ENCODE data around the gene CDK4.

DNA sequence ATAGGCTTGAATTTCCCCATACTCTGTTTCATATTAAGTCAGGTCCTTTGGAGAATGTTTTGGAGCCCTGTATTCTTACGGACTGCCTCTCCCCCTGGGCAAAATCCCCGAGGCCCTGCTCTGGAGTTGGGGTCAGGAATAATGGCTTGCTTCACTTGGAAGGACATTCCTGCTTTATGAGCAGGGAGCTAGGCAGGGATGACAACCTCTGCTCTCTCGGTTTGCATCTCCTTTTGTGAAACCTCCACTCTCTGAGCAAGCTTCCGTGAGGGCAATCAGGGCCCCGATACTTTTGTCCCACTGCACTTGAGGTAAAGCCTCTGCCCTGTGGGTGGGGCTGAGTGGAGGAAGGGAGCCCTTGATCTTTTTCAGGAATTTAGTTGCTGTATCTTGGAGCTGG lies 38.9 kb downstream of the CDK4 start:
- TF ChIP-seq, protein P1, sequence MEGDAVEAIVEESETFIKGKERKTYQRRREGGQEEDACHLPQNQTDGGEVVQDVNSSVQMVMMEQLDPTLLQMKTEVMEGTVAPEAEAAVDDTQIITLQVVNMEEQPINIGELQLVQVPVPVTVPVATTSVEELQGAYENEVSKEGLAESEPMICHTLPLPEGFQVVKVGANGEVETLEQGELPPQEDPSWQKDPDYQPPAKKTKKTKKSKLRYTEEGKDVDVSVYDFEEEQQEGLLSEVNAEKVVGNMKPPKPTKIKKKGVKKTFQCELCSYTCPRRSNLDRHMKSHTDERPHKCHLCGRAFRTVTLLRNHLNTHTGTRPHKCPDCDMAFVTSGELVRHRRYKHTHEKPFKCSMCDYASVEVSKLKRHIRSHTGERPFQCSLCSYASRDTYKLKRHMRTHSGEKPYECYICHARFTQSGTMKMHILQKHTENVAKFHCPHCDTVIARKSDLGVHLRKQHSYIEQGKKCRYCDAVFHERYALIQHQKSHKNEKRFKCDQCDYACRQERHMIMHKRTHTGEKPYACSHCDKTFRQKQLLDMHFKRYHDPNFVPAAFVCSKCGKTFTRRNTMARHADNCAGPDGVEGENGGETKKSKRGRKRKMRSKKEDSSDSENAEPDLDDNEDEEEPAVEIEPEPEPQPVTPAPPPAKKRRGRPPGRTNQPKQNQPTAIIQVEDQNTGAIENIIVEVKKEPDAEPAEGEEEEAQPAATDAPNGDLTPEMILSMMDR (conservative IDR thresholded peaks at IDR 0.05; ENCODE audit: low read depth, low read length): no peak
- no peak for TF ChIP-seq MAFK (IDR thresholded peaks at IDR 0.05; ENCODE audit: low read depth, low read length)

Measured in IMR-90 (cell line).